Measurements from ENCODE around the gene TRA2B. TPM values are rescaled to one million over a fixed set of nuclear protein-coding genes. Genes with fewer than 3 reads are reported as not detected.

Gene TRA2B
- total and polyA plus RNA-seq, 2 donors (not counting 3 experiments of a cell fraction or from before 2014, with no cell fraction given), result 173 to 199 TPM

- Histone ChIP-seq H4K20me1 (replicated peaks; ENCODE audit: control insufficient read depth, extremely low read depth, insufficient read depth, low read length) (peaks cover 48% of the 10 kb centered on the region), H3K4me2 (ENCODE audit: insufficient read depth, low read length) (no peak overlapping the region), H3K27ac (ENCODE audit: insufficient read depth, low read depth, low read length) (no peak overlapping the region), H3K36me3 (ENCODE audit: control insufficient read depth in 2 of 2, extremely low read depth in 1 of 2, insufficient read depth in 2 of 2, low read length in 2 of 2) (peaks cover 27 to 42% of the 10 kb centered on the region in 2 experiments), H3K9me3 (replicated peaks; ENCODE audit: control insufficient read depth, insufficient read depth, low read length) (no peaks in the 10 kb centered on the region), H3K9ac (replicated peaks; ENCODE audit: extremely low read depth, insufficient read depth, low read length) (no peak overlapping the region), H3K9me1 (replicated peaks; ENCODE audit: control insufficient read depth, extremely low read depth, insufficient read depth, low read length) (no peaks in the 10 kb centered on the region), H2AFZ (ENCODE audit: low read depth, low read length) (no peak overlapping the region), H3K4me3 (replicated peaks in 1 of 3; ENCODE audit: insufficient read depth in 1 of 3, low read depth in 1 of 3, low read length in 3 of 3) (no peak overlapping the region), H3K27me3 (ENCODE audit: control insufficient read depth in 2 of 2, insufficient read depth in 2 of 2, low read length in 2 of 2) (no peaks in the 10 kb centered on the region), H3K79me2 (ENCODE audit: control insufficient read depth, insufficient read depth, low read length) (peaks cover 93% of the 10 kb centered on the region), H3K4me1 (ENCODE audit: control insufficient read depth, extremely low read depth, insufficient read depth, low read length) (peaks cover 23% of the 10 kb centered on the region)
- no TSS peak for BruUV-seq (replicated peaks)
- ChIA-PET POLR2A (interaction anchor here (1.3 kb wide), 1 partner anchor 13 kb away, joined by 4 read pairs; the partner anchor contains the start of gene TRA2B), CTCF (interaction anchor here (1.0 to 4.0 kb wide), 5 partner anchors 10 to 264 kb away, joined by 3 to 19 read pairs (median 8); no protein-coding TSS in a partner anchor)
- no peak for DNase-seq (ENCODE audit: low read depth, low spot score)
- dilution Hi-C loops (cut with MboI; ENCODE audit: extremely low pct_ligation_motif_present, low sequenced_read_pairs), result no loop called here
- intact Hi-C loops (cut with micrococcal nuclease), result no loop called here
- TF ChIP-seq EZH2 (IDR thresholded peaks at IDR 0.05; ENCODE audit: borderline replicate concordance, low read depth, low read length, severe bottlenecking) (no peak), CTCF (IDR thresholded peaks at IDR 0.05; ENCODE audit: extremely low read depth in 1 of 2, insufficient read depth in 1 of 2, low read depth in 1 of 2, low read length in 2 of 2) (no peak), MAX (IDR thresholded peaks at IDR 0.05; ENCODE audit: insufficient read depth, insufficient read length) (no peak), MYC (IDR thresholded peaks at IDR 0.05; ENCODE audit: low read depth, low read length) (no peak), GATA2 (IDR thresholded peaks at IDR 0.05; ENCODE audit: insufficient read depth, insufficient read length, low read depth, low read length) (no peak), POLR2AphosphoS5 (IDR thresholded peaks at IDR 0.05; ENCODE audit: insufficient read depth, low read depth, low read length) (no peak), POLR2A (IDR thresholded peaks at IDR 0.05; ENCODE audit: low read depth, low read length) (no peak), FOS (IDR thresholded peaks at IDR 0.05; ENCODE audit: borderline replicate concordance, insufficient read depth, low read length) (no peak), JUN (IDR thresholded peaks at IDR 0.05; ENCODE audit: borderline replicate concordance, insufficient read depth, insufficient read length, low read depth) (no peak)
- FAIRE-seq, result no peak
Observed at GRCh38 chr3:185924375-185924774, 13.4 kb downstream of the TRA2B start.

All from endothelial cell of umbilical vein (primary cell).